Measurements from ENCODE around the gene SLC26A8.
"Not testable (repeated sequence)": the region's sequence is repeated elsewhere in the genome, so short reads cannot be mapped to it uniquely, and the experiment has no call there.

SLC26A8 gene

DNA sequence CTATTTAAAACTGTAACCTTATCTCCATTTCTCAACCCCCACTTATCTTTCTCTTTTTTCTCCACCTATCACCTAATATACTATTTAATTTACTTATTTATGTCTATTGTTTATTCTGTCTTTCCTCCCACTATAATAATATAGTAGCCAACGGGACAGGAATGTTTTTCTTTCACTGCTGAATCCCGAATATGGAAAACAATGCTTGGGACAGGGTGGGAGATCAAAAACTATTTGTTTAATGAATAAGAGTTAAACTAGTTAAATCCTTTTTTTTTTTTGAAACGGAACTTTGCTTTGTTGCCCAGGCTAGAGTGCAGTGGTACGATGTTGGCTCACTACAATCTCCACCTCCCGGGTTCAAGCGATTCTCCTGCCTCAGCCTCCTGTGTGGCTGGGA lies 109.9 kb downstream of the SLC26A8 start:
- Mint-ChIP-seq H3K27me3 (ENCODE audit: low read depth, poor library complexity) (peaks cover 2% of the 10 kb centered on the region), H3K4me3 (no peak overlapping the region), H3K9me3 (peaks cover 45% of the 10 kb centered on the region), H3K36me3 (ENCODE audit: low read depth) (peaks cover 74% of the 10 kb centered on the region), H3K27ac (no peak overlapping the region), H3K4me1 (peaks cover 26% of the 10 kb centered on the region)
- TF ChIP-seq, protein P1, sequence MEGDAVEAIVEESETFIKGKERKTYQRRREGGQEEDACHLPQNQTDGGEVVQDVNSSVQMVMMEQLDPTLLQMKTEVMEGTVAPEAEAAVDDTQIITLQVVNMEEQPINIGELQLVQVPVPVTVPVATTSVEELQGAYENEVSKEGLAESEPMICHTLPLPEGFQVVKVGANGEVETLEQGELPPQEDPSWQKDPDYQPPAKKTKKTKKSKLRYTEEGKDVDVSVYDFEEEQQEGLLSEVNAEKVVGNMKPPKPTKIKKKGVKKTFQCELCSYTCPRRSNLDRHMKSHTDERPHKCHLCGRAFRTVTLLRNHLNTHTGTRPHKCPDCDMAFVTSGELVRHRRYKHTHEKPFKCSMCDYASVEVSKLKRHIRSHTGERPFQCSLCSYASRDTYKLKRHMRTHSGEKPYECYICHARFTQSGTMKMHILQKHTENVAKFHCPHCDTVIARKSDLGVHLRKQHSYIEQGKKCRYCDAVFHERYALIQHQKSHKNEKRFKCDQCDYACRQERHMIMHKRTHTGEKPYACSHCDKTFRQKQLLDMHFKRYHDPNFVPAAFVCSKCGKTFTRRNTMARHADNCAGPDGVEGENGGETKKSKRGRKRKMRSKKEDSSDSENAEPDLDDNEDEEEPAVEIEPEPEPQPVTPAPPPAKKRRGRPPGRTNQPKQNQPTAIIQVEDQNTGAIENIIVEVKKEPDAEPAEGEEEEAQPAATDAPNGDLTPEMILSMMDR (IDR thresholded peaks at IDR 0.05): no peak
- DNase-seq: no peak

DNA sequence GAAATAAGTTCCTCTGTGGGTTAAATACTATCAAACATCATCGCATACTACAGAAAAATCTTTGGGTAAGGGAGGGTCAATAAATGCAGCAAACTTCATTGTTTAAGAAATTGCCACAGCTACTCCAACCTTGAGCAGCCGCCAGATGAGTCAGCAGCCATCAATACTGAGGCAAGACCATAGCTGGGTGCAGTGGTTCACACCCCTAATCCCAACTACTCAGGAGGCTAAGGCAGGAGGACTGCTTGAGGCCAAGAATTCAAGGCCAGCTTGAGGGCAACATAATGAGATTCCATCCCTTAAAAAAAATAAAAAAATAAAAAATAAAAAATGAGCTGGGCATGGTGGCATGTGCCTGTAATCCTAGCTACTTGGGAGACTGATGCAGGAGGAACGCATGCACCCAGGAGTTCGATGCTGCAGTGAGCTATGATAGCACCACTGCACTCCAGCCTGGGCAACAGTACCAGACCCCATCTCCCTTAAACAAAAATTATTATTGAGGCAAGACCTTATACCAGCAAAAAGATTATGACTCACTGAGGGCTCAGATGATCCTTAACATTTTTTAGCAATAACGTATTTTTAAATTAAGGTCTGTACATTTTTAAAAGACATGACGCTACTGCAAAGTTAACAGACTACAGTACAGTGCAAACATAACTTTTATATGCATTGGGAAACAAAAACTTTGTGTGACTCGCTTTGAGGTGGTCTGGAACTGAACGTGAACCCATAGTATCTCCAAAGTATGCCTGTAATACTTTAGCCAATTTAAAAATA lies 112.4 kb downstream of the SLC26A8 start:
- TF ChIP-seq, protein P1 (IDR thresholded peaks at IDR 0.05): no peak
- DNase-seq: no peak
- H3K27me3 Mint-ChIP-seq (ENCODE audit: low read depth, poor library complexity): peaks cover 5% of the 10 kb centered on the region
- peaks cover 65% of the 10 kb centered on the region for H3K9me3 Mint-ChIP-seq
- H3K4me1 Mint-ChIP-seq: peaks cover 4% of the 10 kb centered on the region
- H3K36me3 Mint-ChIP-seq (ENCODE audit: low read depth): peaks cover 97% of the 10 kb centered on the region
- no peak overlapping the region for H3K27ac Mint-ChIP-seq
- no peak overlapping the region for H3K4me3 Mint-ChIP-seq

DNA sequence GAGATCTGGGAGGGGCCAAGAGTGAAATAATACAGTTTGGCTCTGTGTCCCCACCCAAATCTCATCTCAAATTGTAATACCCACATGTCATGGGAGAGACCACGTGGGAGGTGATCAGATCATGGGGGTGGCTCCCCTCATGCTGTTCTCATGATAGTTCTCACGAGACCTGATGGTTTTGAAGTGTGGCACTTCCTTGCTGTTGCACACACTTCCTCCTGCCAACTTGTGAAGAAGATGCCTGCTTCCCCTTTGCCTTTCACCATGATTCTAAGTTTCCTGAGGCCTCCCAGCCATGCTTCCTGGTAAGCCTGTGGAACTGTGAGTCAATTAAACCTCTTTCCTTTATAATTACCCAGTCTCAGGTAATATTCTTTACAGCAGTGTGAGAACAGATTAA lies 114.9 kb downstream of the SLC26A8 start:
- peaks cover 65% of the 10 kb centered on the region for H3K9me3 Mint-ChIP-seq
- H3K4me1 Mint-ChIP-seq: not testable (repeated sequence)
- peaks cover 99% of the 10 kb centered on the region for H3K36me3 Mint-ChIP-seq (ENCODE audit: low read depth)

DNA sequence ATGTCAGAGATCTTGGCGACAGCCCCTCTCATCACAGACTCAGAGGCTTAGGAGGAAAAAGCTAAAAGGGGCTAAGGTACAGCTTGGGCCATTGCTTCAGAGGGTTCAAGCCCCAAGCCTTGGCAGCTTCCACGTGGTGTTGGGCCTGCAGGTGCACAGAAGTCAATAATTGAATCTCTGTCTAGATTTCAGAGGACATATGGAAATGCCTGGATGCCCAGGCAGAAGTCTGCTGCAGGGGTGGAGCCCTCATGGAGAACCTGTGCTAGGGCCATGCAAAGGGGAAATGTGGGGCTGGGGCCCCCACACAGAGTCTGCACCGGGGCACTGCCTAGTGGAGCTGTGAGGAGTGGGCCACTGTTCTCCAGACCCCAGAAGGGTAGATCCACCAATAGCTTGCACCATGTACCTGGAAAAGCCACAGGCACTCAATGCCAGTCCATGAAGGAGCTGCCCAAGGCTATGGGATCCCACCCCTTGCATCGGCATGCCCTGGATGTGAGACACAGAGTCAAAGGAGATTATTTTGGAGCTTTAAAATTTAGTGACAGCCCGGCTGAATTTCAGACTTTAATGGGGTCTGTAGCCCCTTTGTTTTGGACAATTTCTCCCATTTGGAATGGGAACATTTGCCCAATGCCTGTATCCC lies 115.6 kb downstream of the SLC26A8 start:
- H3K27me3 Mint-ChIP-seq (ENCODE audit: low read depth, poor library complexity); H3K4me3 Mint-ChIP-seq; H3K4me1 Mint-ChIP-seq; DNase-seq; H3K27ac Mint-ChIP-seq: not testable (repeated sequence)
- Mint-ChIP-seq H3K9me3 (peaks cover 59% of the 10 kb centered on the region), H3K36me3 (ENCODE audit: low read depth) (peaks cover 98% of the 10 kb centered on the region)

More for the DNA sequence above, 114.9 kb downstream of the SLC26A8 start:
- DNase-seq; H3K27ac Mint-ChIP-seq; H3K4me3 Mint-ChIP-seq; H3K27me3 Mint-ChIP-seq (ENCODE audit: low read depth, poor library complexity): not testable (repeated sequence)

DNA sequence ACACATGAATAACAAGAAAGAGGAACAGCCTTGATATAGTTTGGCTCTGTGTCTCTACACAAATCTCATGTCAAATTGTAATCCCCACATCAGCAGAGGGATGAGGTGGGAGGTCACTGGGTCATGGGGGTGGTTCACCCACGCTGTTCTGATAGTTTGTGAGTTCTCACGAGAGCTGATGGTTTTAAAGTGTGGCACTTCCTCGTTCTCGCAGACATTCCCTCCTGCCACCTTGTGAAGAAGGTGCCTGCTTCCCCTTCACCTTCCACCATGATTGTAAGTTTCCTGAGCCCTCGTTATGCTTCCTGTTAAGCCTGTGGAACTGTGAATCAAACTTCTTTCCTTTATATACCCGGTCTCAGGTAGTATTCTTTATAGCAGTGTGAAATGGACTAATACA lies 116.7 kb downstream of the SLC26A8 start:
- H3K4me3 Mint-ChIP-seq: no peak overlapping the region
- TF ChIP-seq, protein P1 (IDR thresholded peaks at IDR 0.05): no peak

DNA sequence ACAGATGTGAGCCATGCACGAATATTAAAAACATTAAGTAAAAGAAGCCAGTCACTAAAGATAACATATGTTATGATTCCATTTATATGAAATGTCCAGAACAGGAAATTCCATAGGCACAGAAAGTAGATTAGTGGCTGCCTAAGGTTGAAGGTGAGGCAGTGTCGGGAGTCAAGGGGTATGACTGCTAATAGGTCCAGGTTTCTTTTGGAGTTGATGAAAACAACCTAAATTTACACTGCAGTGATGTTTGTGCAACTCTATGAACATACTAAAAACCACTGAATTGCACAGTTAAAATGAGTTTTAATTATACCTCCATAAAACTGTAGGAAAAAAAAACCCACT lies 118.0 kb downstream of the SLC26A8 start:
- Mint-ChIP-seq H3K4me1 (no peaks in the 10 kb centered on the region), H3K27me3 (ENCODE audit: low read depth, poor library complexity) (peaks cover 3% of the 10 kb centered on the region), H3K36me3 (ENCODE audit: low read depth) (peaks cover 79% of the 10 kb centered on the region), H3K4me3 (no peak overlapping the region), H3K9me3 (peaks cover 38% of the 10 kb centered on the region), H3K27ac (no peak overlapping the region)
- DNase-seq: no peak
- TF ChIP-seq, protein P1 (IDR thresholded peaks at IDR 0.05): no peak

More for the DNA sequence above, 116.7 kb downstream of the SLC26A8 start:
- H3K9me3 Mint-ChIP-seq: peaks cover 51% of the 10 kb centered on the region
- no peak overlapping the region for H3K27ac Mint-ChIP-seq
- H3K27me3 Mint-ChIP-seq (ENCODE audit: low read depth, poor library complexity): peaks cover 3% of the 10 kb centered on the region
- H3K4me1 Mint-ChIP-seq: no peaks in the 10 kb centered on the region
- no peak for DNase-seq
- H3K36me3 Mint-ChIP-seq (ENCODE audit: low read depth): peaks cover 87% of the 10 kb centered on the region

All from nephron progenitor cell (in vitro differentiated cells).